Lower leg skin (tissue), 4 donors: ENCODE results near the gene CYTH1. TPM values are rescaled to one million over a fixed set of nuclear protein-coding genes. Genes with fewer than 3 reads are reported as not detected.

Experiments used
- DNase-seq, 2 donors: peaks; one replicate each; pipeline ENCODE4 v3.0.0-alpha.2; 2019; ENCODE audit warnings: low spot score in 2 of 2
- H3K4me3 ChIP-seq: fragments of 200-600 bp; sonication (generic); 2 replicates; pipeline ENCODE4 v1.5.1; 2017; ENCODE audit warnings: mild to moderate bottlenecking, low read depth; ENCODE audit not compliant: poor library complexity, severe bottlenecking
- CTCF ChIP-seq, 3 donors: fragments of 450-650 bp; IDR thresholded peaks; one replicate each; pipeline ENCODE4 v1.5.1; 2016; ENCODE audit warnings: antibody characterized with exemption in 3 of 3, mild to moderate bottlenecking in 3 of 3, moderate library complexity in 2 of 3
- POLR2A ChIP-seq, 2 donors: fragments of 450-650 bp; IDR thresholded peaks; one replicate each; pipeline ENCODE4 v1.6.1; 2016 to 2017; ENCODE audit warnings: antibody characterized with exemption in 2 of 2, mild to moderate bottlenecking in 1 of 2, moderate library complexity in 1 of 2
- WGBS, 2 donors: methylation state at CpG; one replicate each; pipeline ENCODE4 v1.1.5; 2018; 5-methylcytosine and 5-hydroxymethylcytosine counted together
- intact Hi-C: fragments of 100-400 bp; cut with DNase I; formaldehyde crosslinking; loops from one replicate; pipeline ENCODE4 v1.15.0; 2023; ENCODE audit warnings: low total_unique reads
- total RNA-seq, 4 donors: library from RNA; depleted of rRNA; stranded (reverse); fragments of >200 nt; gene quantifications; one replicate each; pipeline ENCODE4 v1.1.0, GENCODE V29; 2016

CYTH1 gene
- total RNA-seq, 4 donors from 2014 or later = 53.7 to 79.4 (median 63.9) TPM

- intact Hi-C loops = no loop called here
- 82 to 83% methylated on average over 7 of the region's 7 CpGs for WGBS, 2 donors
- H3K4me3 ChIP-seq = no peak overlapping the region
- DNase-seq = no peak
- TF ChIP-seq CTCF (IDR thresholded peaks at IDR 0.05) (no peak), POLR2A (IDR thresholded peaks at IDR 0.05) (no peak)
These were observed 33.6 kb upstream of the CYTH1 start for GRCh38 chr17:78815696-78816095.

- no peak for DNase-seq
- intact Hi-C loops = no loop called here
- H3K4me3 ChIP-seq = no peak overlapping the region
- TF ChIP-seq CTCF (IDR thresholded peaks at IDR 0.05) (no peak), POLR2A (IDR thresholded peaks at IDR 0.05) (no peak)
- WGBS, 2 donors = 17 to 22% methylated on average over 8 of the region's 8 CpGs
These were observed 30.8 kb upstream of the CYTH1 start for GRCh38 chr17:78812855-78813254.

- intact Hi-C loops = no loop called here
- TF ChIP-seq CTCF (IDR thresholded peaks at IDR 0.05) (no peak), POLR2A (IDR thresholded peaks at IDR 0.05) (no peak)
- no peak for DNase-seq
- WGBS, 2 donors = 80 to 92% methylated on average over 3 to 4 of the region's 4 CpGs
- no peak overlapping the region for H3K4me3 ChIP-seq
These were observed 26.1 kb upstream of the CYTH1 start for GRCh38 chr17:78808163-78808562.

- DNase-seq = no peak
- WGBS, 2 donors = 62 to 70% methylated on average over 9 of the region's 9 CpGs
- intact Hi-C loops = no loop called here
- no peak overlapping the region for H3K4me3 ChIP-seq
- TF ChIP-seq CTCF (IDR thresholded peaks at IDR 0.05) (no peak), POLR2A (IDR thresholded peaks at IDR 0.05) (no peak)
These were observed 24.4 kb upstream of the CYTH1 start for GRCh38 chr17:78806451-78806850.

GRCh38 chr17:78805301-78805700, 23.2 kb upstream of the CYTH1 start:
- intact Hi-C loops = no loop called here
- no peak for TF ChIP-seq POLR2A (IDR thresholded peaks at IDR 0.05)
- TF ChIP-seq CTCF (IDR thresholded peaks at IDR 0.05) = no peak
- H3K4me3 ChIP-seq = no peak overlapping the region
- DNase-seq = no peak
- WGBS, 2 donors = 81 to 90% methylated on average over 14 of the region's 14 CpGs

GRCh38 chr17:78804777-78805176, 22.7 kb upstream of the CYTH1 start:
- intact Hi-C loops = no loop called here
- WGBS, 2 donors = 67 to 74% methylated on average over 11 of the region's 11 CpGs
- TF ChIP-seq CTCF (IDR thresholded peaks at IDR 0.05) (no peak), POLR2A (IDR thresholded peaks at IDR 0.05) (no peak)
- DNase-seq = no peak
- H3K4me3 ChIP-seq = no peak overlapping the region
